GM21619 (cell line): ENCODE results near the gene KCNQ5.

ENCODE experiments used
- ATAC-seq: cut with Tn5 transposase; IDR thresholded peaks from one replicate; pipeline ENCODE4 v1.9.1; 2021; ENCODE audit not compliant: unreplicated experiment

The KCNQ5 gene

GRCh38 chr6:72943699-72944098 lies 321.8 kb downstream of the KCNQ5 start:
- no peak for ATAC-seq

- ATAC-seq = no peak
Measured at GRCh38 chr6:72944660-72945059, 322.8 kb downstream of the KCNQ5 start.

GRCh38 chr6:72946774-72947173 lies 324.9 kb downstream of the KCNQ5 start:
- no peak for ATAC-seq

- no peak for ATAC-seq
Measured at GRCh38 chr6:72947534-72947933, 325.7 kb downstream of the KCNQ5 start.

- no peak for ATAC-seq
Measured at GRCh38 chr6:72948153-72948552, 326.3 kb downstream of the KCNQ5 start.

GRCh38 chr6:72950114-72950860 lies 328.4 kb downstream of the KCNQ5 start:
- ATAC-seq = no peak

- ATAC-seq = no peak
Measured at GRCh38 chr6:72952808-72953630, 331.2 kb downstream of the KCNQ5 start.

GRCh38 chr6:72953971-72954381 lies 332.1 kb downstream of the KCNQ5 start:
- no peak for ATAC-seq

- ATAC-seq = no peak
Measured at GRCh38 chr6:72954716-72955115, 332.9 kb downstream of the KCNQ5 start.

- peak; percentile 60 for ATAC-seq
Measured at GRCh38 chr6:72955666-72956065, 333.8 kb downstream of the KCNQ5 start.

- ATAC-seq = no peak
Measured at GRCh38 chr6:72956272-72956671, 334.4 kb downstream of the KCNQ5 start.

- ATAC-seq = no peak
Measured at GRCh38 chr6:72959821-72960220, 338.0 kb downstream of the KCNQ5 start.

GRCh38 chr6:72963946-72964345 lies 342.1 kb downstream of the KCNQ5 start:
- ATAC-seq = no peak

GRCh38 chr6:72966628-72967280 lies 344.9 kb downstream of the KCNQ5 start:
- ATAC-seq = no peak

GRCh38 chr6:72967329-72967728 lies 345.5 kb downstream of the KCNQ5 start:
- no peak for ATAC-seq

- no peak for ATAC-seq
Measured at GRCh38 chr6:72968704-72969103, 346.8 kb downstream of the KCNQ5 start.

- no peak for ATAC-seq
Measured at GRCh38 chr6:72969666-72970065, 347.8 kb downstream of the KCNQ5 start.

GRCh38 chr6:72972579-72972978 lies 350.7 kb downstream of the KCNQ5 start:
- ATAC-seq = no peak

- ATAC-seq = no peak
Measured at GRCh38 chr6:72974276-72974675, 352.4 kb downstream of the KCNQ5 start.

- no peak for ATAC-seq
Measured at GRCh38 chr6:72975352-72975752, 353.5 kb downstream of the KCNQ5 start.

- ATAC-seq = no peak
Measured at GRCh38 chr6:72976484-72976883, 354.6 kb downstream of the KCNQ5 start.

GRCh38 chr6:72977114-72977513 lies 355.2 kb downstream of the KCNQ5 start:
- ATAC-seq = peak; percentile 85
